Measurements from ENCODE around the gene CYP2J2.
"Not testable (repeated sequence)": the region's sequence is repeated elsewhere in the genome, so short reads cannot be mapped to it uniquely, and the experiment has no call there.

The CYP2J2 gene

DNA sequence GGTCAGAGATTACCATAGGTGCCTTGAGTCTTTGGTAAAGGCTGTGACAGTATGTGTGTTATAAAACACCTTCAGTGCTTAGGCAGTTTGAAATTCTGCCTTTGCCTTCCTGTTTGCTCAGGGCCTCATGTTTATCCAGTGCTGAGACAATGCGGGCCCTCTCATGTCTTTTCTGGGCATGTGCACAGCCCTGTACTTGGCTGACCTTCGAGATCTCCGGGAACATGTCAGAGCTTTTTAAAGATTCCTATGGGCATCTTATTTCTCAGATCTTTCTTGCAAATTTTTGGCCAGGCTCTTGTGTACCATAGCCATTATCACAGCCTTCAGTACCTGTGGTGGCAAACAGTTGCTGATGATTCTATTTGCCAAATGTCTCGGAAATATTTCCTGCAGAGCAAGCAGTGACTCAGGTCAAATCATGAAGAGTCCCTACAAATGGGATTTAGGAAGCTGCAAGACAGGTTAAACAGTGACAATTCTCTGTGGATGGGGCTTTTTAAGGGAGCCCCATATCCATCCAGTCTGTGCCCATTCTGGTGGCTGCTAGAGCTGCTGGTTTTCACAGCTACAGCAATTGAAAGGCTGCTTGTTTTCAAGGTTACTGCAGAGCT, 69.7 kb downstream of the CYP2J2 start:
- DNase-seq: no peak

DNA sequence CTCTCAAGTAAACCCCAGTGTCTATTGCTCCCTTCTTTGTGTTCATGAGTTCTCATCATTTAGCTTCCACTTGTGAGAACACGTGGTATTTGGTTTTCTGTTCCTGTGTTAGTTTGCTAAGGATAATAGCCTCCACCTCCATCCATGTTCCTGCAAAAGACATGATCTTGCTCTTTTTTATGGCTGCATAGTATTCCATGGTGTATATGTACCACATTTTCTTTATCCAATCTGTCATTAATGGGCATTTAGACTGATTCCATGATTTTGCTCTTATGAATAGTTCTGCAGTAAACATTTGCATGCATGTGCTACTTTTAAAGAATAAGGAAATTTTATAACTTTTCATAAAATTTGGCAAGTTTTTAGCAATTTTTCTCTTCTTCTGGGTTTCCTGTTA, 71.3 kb downstream of the CYP2J2 start:
- DNase-seq: not testable (repeated sequence)

DNA sequence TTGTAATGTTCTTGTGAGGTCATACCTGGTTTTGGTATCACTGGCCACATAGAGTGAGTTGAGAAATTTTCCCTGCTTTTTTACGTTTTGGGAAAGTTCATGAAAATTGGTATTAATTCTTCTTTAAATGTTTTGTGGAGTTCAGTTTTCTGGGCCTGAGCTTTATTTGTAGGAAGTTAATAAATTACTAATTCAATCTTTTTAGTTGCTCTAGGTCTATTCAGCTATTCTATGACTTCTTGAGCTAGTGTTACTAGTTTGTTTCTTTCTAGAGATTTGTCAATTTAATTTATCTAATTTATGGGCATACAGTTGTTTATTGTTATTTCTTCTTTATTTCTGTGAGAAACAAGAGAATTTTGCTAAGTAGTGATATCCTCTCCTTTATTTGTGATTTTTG, 74.5 kb downstream of the CYP2J2 start:
- DNase-seq: no peak

DNA sequence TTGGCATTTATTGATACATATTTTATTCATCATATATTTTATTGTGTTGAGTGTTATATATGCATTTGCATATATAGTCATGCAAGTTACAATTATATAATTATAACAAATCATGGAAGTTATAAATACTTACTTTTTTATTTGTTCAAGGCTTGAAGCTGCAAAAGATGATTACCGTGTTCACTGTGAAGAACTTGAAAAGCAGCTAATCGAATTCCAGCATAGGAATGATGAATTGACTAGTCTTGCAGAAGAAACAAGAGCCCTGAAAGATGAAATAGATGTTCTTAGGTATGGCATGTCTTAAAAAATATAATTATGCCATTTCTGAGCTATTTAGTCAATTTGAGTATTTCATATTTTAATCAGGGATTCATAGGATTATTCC, 79.7 kb downstream of the CYP2J2 start:
- DNase-seq: no peak

DNA sequence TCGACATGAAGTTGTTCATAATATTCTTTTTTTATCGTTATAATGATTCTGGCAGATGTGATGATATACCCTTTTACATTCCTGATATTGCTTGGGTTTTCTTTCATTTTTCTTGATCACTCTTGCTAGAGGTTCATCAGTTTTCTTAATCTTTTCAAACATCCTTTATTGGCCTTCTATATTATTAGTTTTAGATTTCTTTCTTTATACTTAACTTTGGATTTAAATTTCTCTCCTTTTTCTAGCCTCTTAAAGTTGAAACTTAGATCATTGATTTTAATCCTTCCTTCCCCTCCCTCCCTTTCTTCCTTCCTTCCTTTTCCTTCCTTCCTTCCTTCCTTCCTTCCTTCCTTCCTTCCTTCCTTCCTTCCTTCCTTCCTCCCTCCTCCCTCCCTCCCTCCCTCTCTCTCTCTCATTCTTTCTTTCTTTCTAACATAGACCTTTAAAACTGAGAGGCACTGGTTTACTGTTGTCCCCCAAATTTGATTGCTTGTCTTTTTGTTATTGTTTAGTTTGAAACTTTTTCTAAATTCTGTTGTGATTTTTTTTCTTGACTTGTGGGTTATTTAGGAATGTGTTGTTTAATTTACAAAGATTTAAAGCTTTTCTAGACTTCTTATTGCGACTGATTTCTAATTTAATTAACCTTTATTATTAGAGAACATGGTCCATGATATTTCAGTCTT, 80.2 kb downstream of the CYP2J2 start:
- DNase-seq: no peak

DNA sequence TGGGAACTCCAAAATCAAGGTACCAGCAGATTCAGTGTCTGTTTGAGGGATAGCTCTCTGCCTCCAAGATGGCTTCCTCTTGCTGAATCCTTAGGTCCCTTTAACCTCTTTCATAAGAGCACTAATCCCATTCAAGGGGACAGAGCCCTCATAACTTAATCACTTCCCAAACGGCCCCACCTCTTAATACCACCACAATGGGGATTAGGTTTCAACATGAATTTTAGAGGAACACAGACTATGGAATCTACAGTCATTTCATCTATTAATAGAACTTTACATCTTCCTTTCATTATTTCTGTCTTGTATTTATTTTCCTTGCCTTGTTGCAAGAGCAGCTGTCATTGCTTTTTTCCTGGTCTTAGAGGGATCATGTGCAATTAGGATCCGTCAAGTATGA, 81.5 kb downstream of the CYP2J2 start:
- DNase-seq: no peak

Data from NCI-H748 treated with DMSO at 0.1 percent for 48 hours (cell line).